IMR-90 (cell line): ENCODE results near the gene TNFRSF9. TPM values are rescaled to one million over a fixed set of nuclear protein-coding genes. Genes with fewer than 3 reads are reported as not detected.

Experiments used
- ATAC-seq: fragments of 200-7000 bp; cut with Tn5 transposase; 2 replicates; pipeline ENCODE4 v1.9.1; 2020; ENCODE audit warnings: low read depth, mild to moderate bottlenecking, moderate library complexity
- BruUV-seq: library from RNA; stranded (reverse); fragments of 400-500 nt; replicated peaks from 2 replicates; lab custom pipeline; 2021; lab: Mats Ljungman, UMichigan
- CTCF ChIA-PET: fragments of 300-600 bp; formaldehyde crosslinking; extraction: SDS; loops from one replicate; lab custom pipeline; 2021; ENCODE audit warnings: antibody characterized with exemption; lab: Yijun Ruan, JAX
- POLR2A ChIA-PET: fragments of 300-600 bp; sonication (Branson Sonifier 250); formaldehyde crosslinking; loops from one replicate; lab custom pipeline; 2022; ENCODE audit warnings: antibody characterized with exemption; ENCODE audit not compliant: unreplicated experiment; lab: Charles Lee
- DNase-seq: peaks from one replicate; pipeline ENCODE4 v3.0.0; 2013
- H2AFZ ChIP-seq: replicated peaks from 2 replicates; pipeline ENCODE3; 2013; ENCODE audit warnings: low read length, mild to moderate bottlenecking; ENCODE audit not compliant: poor library complexity
- H2AK5ac ChIP-seq: 2 replicates; pipeline ENCODE4 v1.6.1; 2013; ENCODE audit warnings: low read depth, low read length, inconsistent platforms
- H2AK9ac ChIP-seq: replicated peaks from 2 replicates; pipeline ENCODE3; 2013; ENCODE audit warnings: mild to moderate bottlenecking, low read depth, low read length, moderate library complexity; ENCODE audit not compliant: poor library complexity
- H2BK120ac ChIP-seq: 2 replicates; pipeline ENCODE4 v1.6.1; 2013; ENCODE audit warnings: low read depth, low read length, inconsistent platforms
- H2BK15ac ChIP-seq: 3 replicates; pipeline ENCODE4 v1.6.1; 2013; ENCODE audit warnings: low read depth, low read length, inconsistent platforms
- H2BK20ac ChIP-seq: 2 replicates; pipeline ENCODE4 v1.6.1; 2013; ENCODE audit warnings: low read depth, mild to moderate bottlenecking, inconsistent platforms, low read length, moderate library complexity
- H2BK5ac ChIP-seq: 2 replicates; pipeline ENCODE4 v1.6.1; 2013; ENCODE audit warnings: mild to moderate bottlenecking, low read depth, low read length, inconsistent platforms; ENCODE audit not compliant: poor library complexity, severe bottlenecking
- H3K14ac ChIP-seq: replicated peaks from 2 replicates; pipeline ENCODE4 v1.6.1; 2013; ENCODE audit warnings: low read depth, low read length, inconsistent platforms
- H3K18ac ChIP-seq: 2 replicates; pipeline ENCODE4 v1.6.1; 2013; ENCODE audit warnings: low read depth, low read length, control low read depth
- H3K23ac ChIP-seq: 2 replicates; pipeline ENCODE4 v1.6.1; 2013; ENCODE audit warnings: low read depth, low read length, inconsistent platforms
- H3K27ac ChIP-seq: 2 replicates; pipeline ENCODE4 v1.5.1; 2013; ENCODE audit warnings: mild to moderate bottlenecking, control low read depth, low read length; ENCODE audit not compliant: insufficient read depth
- H3K27me3 ChIP-seq: 2 replicates; pipeline ENCODE4 v1.6.1; 2013; ENCODE audit warnings: low read length; ENCODE audit not compliant: control insufficient read depth, insufficient read depth
- H3K36me3 ChIP-seq: 2 replicates; pipeline ENCODE4 v1.6.1; 2013; ENCODE audit warnings: low read length, mixed read lengths; ENCODE audit not compliant: control insufficient read depth, insufficient read depth
- H3K4ac ChIP-seq: 2 replicates; pipeline ENCODE4 v1.6.1; 2013; ENCODE audit warnings: low read depth, low read length, inconsistent platforms
- H3K4me1 ChIP-seq: 2 replicates; pipeline ENCODE4 v1.6.1; 2013; ENCODE audit warnings: low read length, mixed read lengths; ENCODE audit not compliant: control insufficient read depth, insufficient read depth
- H3K4me2 ChIP-seq: 2 replicates; pipeline ENCODE4 v1.6.1; 2013; ENCODE audit warnings: low read depth, mild to moderate bottlenecking, control low read depth, low read length, moderate library complexity
- H3K4me3 ChIP-seq: 2 replicates; pipeline ENCODE4 v1.5.1; 2013; ENCODE audit warnings: low read depth, mild to moderate bottlenecking, control low read depth, low read length, moderate library complexity; ENCODE audit not compliant: insufficient read depth
- H3K56ac ChIP-seq: 2 replicates; pipeline ENCODE4 v1.6.1; 2013; ENCODE audit warnings: low read length, inconsistent platforms; ENCODE audit not compliant: insufficient read depth; ENCODE audit errors: extremely low read depth
- H3K79me1 ChIP-seq, 2 experiments: 2 replicates each; pipeline ENCODE4 v1.6.1; 2013; ENCODE audit warnings: low read length in 2 of 2, inconsistent platforms in 1 of 2, low read depth in 1 of 2
- H3K9ac ChIP-seq: 2 replicates; pipeline ENCODE4 v1.6.1; 2013; ENCODE audit warnings: low read depth, low read length, control low read depth
- H3K9me1 ChIP-seq: 2 replicates; pipeline ENCODE4 v1.6.1; 2013; ENCODE audit warnings: low read length, inconsistent platforms; ENCODE audit not compliant: insufficient read depth
- H3K9me3 ChIP-seq: 2 replicates; pipeline ENCODE4 v1.6.1; 2013; ENCODE audit warnings: low read length; ENCODE audit not compliant: control insufficient read depth, insufficient read depth
- H4K20me1 ChIP-seq: 2 replicates; pipeline ENCODE4 v1.6.1; 2013; ENCODE audit warnings: low read length, inconsistent platforms; ENCODE audit not compliant: insufficient read depth
- H4K5ac ChIP-seq: 2 replicates; pipeline ENCODE4 v1.6.1; 2013; ENCODE audit warnings: mild to moderate bottlenecking, low read depth, low read length, control low read depth
- H4K8ac ChIP-seq, 2 experiments: 2 replicates each; pipeline ENCODE4 v1.6.1; 2013; ENCODE audit warnings: low read depth in 2 of 2, low read length in 2 of 2, control low read depth in 1 of 2, inconsistent platforms in 1 of 2
- H4K91ac ChIP-seq: 2 replicates; pipeline ENCODE4 v1.6.1; 2013; ENCODE audit warnings: low read depth, low read length, inconsistent platforms; ENCODE audit not compliant: insufficient read depth
- CTCF ChIP-seq: conservative IDR thresholded peaks from 2 replicates; pipeline ENCODE4 v1.5.1; 2012; ENCODE audit warnings: mild to moderate bottlenecking, low read depth, low read length, improper control_type of control experiment
- WGBS, 2 experiments: methylation state at CpG; one replicate each; pipeline versions ENCODE4 v1.1.5 to v1.1.7; 2013; ENCODE audit warnings: missing lambda C conversion rate in 2 of 2; ENCODE audit not compliant: insufficient read length in 1 of 2; ENCODE audit errors: extremely low coverage in 2 of 2; 5-methylcytosine and 5-hydroxymethylcytosine counted together
- dilution Hi-C: fragments of 300-500 bp; cut with HindIII; formaldehyde crosslinking; loops from one replicate; pipeline ENCODE4 v1.14.3; 2018; ENCODE audit warnings: low sequenced_read_pairs; ENCODE audit not compliant: unreplicated experiment
- in situ Hi-C: fragments of 300-500 bp; cut with MboI; formaldehyde crosslinking; loops from 3 replicates; pipeline ENCODE4 v1.14.3; 2019; ENCODE audit warnings: low sequenced_read_pairs, inconsistent platforms, mixed read lengths
- intact Hi-C: fragments of 100-400 bp; cut with micrococcal nuclease; formaldehyde crosslinking; loops from 2 replicates; pipeline ENCODE4 v1.10.0; 2022
- polyA plus RNA-seq, 3 experiments: library from polyadenylated mRNA; depleted of rRNA; stranded (reverse); fragments of >200 nt; gene quantifications; 2 replicates each; pipeline ENCODE4 v1.2.3, GENCODE V29; 2012; ENCODE audit warnings: low replicate concordance in 1 of 3
- total RNA-seq: library from RNA; depleted of rRNA; stranded (reverse); fragments of >200 nt; gene quantifications from 2 replicates; pipeline ENCODE4 v1.2.3, GENCODE V29; 2012

The TNFRSF9 gene
- total and polyA plus RNA-seq, 2 of the 4 experiments (the other 2 are of a cell fraction), result 0.43 to 0.72 TPM

GRCh38 chr1:7890853-7891252 lies 49.8 kb downstream of the TNFRSF9 start:
- intact Hi-C loops, result no loop called here
- BruUV-seq, result no TSS peak

More at GRCh38 chr1:7890853-7891252, 49.8 kb downstream of the TNFRSF9 start:
- Histone ChIP-seq H3K9me1 (no peaks in the 10 kb centered on the region; the same call in 1 of the 2 replicates), H2AK9ac (no peak overlapping the region), H2BK20ac (no peak overlapping the region), H3K79me1 (no peaks in the 10 kb centered on the region), H2AK5ac (no peak overlapping the region), H3K56ac (no peak overlapping the region), H2AFZ (no peak overlapping the region), H3K36me3 (no peaks in the 10 kb centered on the region), H2BK5ac (no peak overlapping the region), H4K5ac (no peak overlapping the region), H2BK120ac (no peak overlapping the region), H3K14ac (no peak overlapping the region), H3K27me3 (peaks cover 6% of the 10 kb centered on the region; the same call in 1 of the 2 replicates), H3K4ac (no peak overlapping the region), H3K4me1 (peaks cover 2% of the 10 kb centered on the region), H3K9me3 (no peaks in the 10 kb centered on the region), H3K23ac (no peak overlapping the region), H4K91ac (no peak overlapping the region), H3K4me2 (no peak overlapping the region), H3K18ac (no peak overlapping the region), H3K9ac (no peak overlapping the region), H4K8ac (no peak overlapping the region), H3K27ac (no peak overlapping the region), H2BK15ac (no peak overlapping the region), H3K4me3 (no peak overlapping the region), H4K20me1 (no peaks in the 10 kb centered on the region)
- in situ Hi-C loops (no loop called here), dilution Hi-C loops (no loop called here)
- no peak for TF ChIP-seq CTCF
- ATAC-seq, result no peak
- 100% methylated on average over 1 of the region's 2 CpGs; no CpG with 5 or more reads in 1 of the 2 experiments for WGBS, 2 experiments
- ChIA-PET CTCF (no interaction called here), POLR2A (no interaction called here)
- DNase-seq, result no peak
